ENCODE data around the gene SORBS1. TPM values are rescaled to one million over a fixed set of nuclear protein-coding genes. Genes with fewer than 3 reads are reported as not detected.

The SORBS1 gene
- total and polyA plus RNA-seq, 9 of the 15 experiments (the other 6 are each of a cell fraction or from before 2014, with no cell fraction given), result 2.0 to 13.3 (median 6.5) TPM

GRCh38 chr10:95556994-95557767 lies 4.0 kb downstream of the SORBS1 start (continued):
- no peak for TF ChIP-seq ZNF277 (CRISPR knock-in tag; IDR thresholded peaks at IDR 0.05; ENCODE audit: borderline replicate concordance)
- TF ChIP-seq SMARCE1 (IDR thresholded peaks at IDR 0.05), result no peak
- no peak for TF ChIP-seq POLR2A (conservative IDR thresholded peaks at IDR 0.05)
- no peak for TF ChIP-seq GMEB1 (CRISPR knock-in tag; IDR thresholded peaks at IDR 0.05)
- no peak for TF ChIP-seq REST (IDR thresholded peaks at IDR 0.05; ENCODE audit: borderline replicate concordance)
- TF ChIP-seq REST (CRISPR knock-in tag; IDR thresholded peaks at IDR 0.05; ENCODE audit: low read depth), result no peak
- TF ChIP-seq CHD2 (IDR thresholded peaks at IDR 0.05; ENCODE audit: low read depth, low read length), result no peak
- no peak for TF ChIP-seq ZNF445 (CRISPR knock-in tag; IDR thresholded peaks at IDR 0.05; ENCODE audit: low read depth)
